Measurements from ENCODE around the gene KLLN.
A peak's percentile ranks its signal among the peaks of the same experiment; 100 is the strongest.
"Not testable (repeated sequence)": the region's sequence is repeated elsewhere in the genome, so short reads cannot be mapped to it uniquely, and the experiment has no call there.

Gene KLLN

GRCh38 chr10:87863053-87863943 is at the start of gene KLLN, which contains the start of gene PTEN:
Gene KLLN (minus strand): TSS chr10:87863533. CDS start chr10:87862487, 1,046 bp downstream.
Gene PTEN (plus strand): TSS chr10:87863625. CDS start chr10:87864470, 845 bp downstream.
- TF ChIP-seq CTCF (IDR thresholded peaks at IDR 0.05; ENCODE audit: low read depth, low read length, missing control alignments), result no peak
- peak within 1 kb of the TSS; percentile 83 for H3K4me3 ChIP-seq (replicated peaks; ENCODE audit: low read depth, low read length)
- peak; percentile 78 for DNase-seq (ENCODE audit: extremely low read depth, low read depth)

GRCh38 chr10:87903396-87903795 is 40.1 kb upstream of the KLLN start:
- not testable (repeated sequence) for DNase-seq (ENCODE audit: extremely low read depth, low read depth); H3K4me3 ChIP-seq (replicated peaks; ENCODE audit: low read depth, low read length)

GRCh38 chr10:87897957-87898356 is 34.6 kb upstream of the KLLN start:
- H3K4me3 ChIP-seq (replicated peaks; ENCODE audit: low read depth, low read length); DNase-seq (ENCODE audit: extremely low read depth, low read depth): not testable (repeated sequence)

- no peak for TF ChIP-seq CTCF (IDR thresholded peaks at IDR 0.05; ENCODE audit: low read depth, low read length, missing control alignments)
- DNase-seq (ENCODE audit: extremely low read depth, low read depth), result no peak
- H3K4me3 ChIP-seq (replicated peaks; ENCODE audit: low read depth, low read length), result no peak overlapping the region
Observed at GRCh38 chr10:87896216-87896615, 32.9 kb upstream of the KLLN start.

GRCh38 chr10:87895430-87895829 is 32.1 kb upstream of the KLLN start:
- TF ChIP-seq CTCF (IDR thresholded peaks at IDR 0.05; ENCODE audit: low read depth, low read length, missing control alignments), result no peak
- no peak overlapping the region for H3K4me3 ChIP-seq (replicated peaks; ENCODE audit: low read depth, low read length)
- DNase-seq (ENCODE audit: extremely low read depth, low read depth), result no peak

- DNase-seq (ENCODE audit: extremely low read depth, low read depth), result no peak
- no peak overlapping the region for H3K4me3 ChIP-seq (replicated peaks; ENCODE audit: low read depth, low read length)
- no peak for TF ChIP-seq CTCF (IDR thresholded peaks at IDR 0.05; ENCODE audit: low read depth, low read length, missing control alignments)
Observed at GRCh38 chr10:87887548-87888289, 24.4 kb upstream of the KLLN start.

GRCh38 chr10:87887146-87887545 is 23.8 kb upstream of the KLLN start:
- no peak overlapping the region for H3K4me3 ChIP-seq (replicated peaks; ENCODE audit: low read depth, low read length)
- DNase-seq (ENCODE audit: extremely low read depth, low read depth), result no peak
- no peak for TF ChIP-seq CTCF (IDR thresholded peaks at IDR 0.05; ENCODE audit: low read depth, low read length, missing control alignments)
